Limb (tissue), 2 donors: ENCODE results near the gene FLYWCH2.
"Not testable (repeated sequence)": the region's sequence is repeated elsewhere in the genome, so short reads cannot be mapped to it uniquely, and the experiment has no call there.

Experiments
- DNase-seq, 2 donors: peaks; one replicate each; pipeline ENCODE4 v3.0.0-alpha.2; 2016; ENCODE audit errors: extremely low spot score in 2 of 2

FLYWCH2 gene

GRCh38 chr16:2937170-2937569 is 54.2 kb downstream of the FLYWCH2 start:
- DNase-seq, result no peak

GRCh38 chr16:2938206-2938605 is 55.2 kb downstream of the FLYWCH2 start:
- DNase-seq, result no peak

GRCh38 chr16:2939968-2940367 is 57.0 kb downstream of the FLYWCH2 start:
- no peak for DNase-seq

- no peak for DNase-seq
These were observed 59.0 kb downstream of the FLYWCH2 start for GRCh38 chr16:2942045-2942444.

GRCh38 chr16:2943716-2944115 is 60.7 kb downstream of the FLYWCH2 start:
- not testable (repeated sequence) for DNase-seq

GRCh38 chr16:2946649-2947048 is 63.6 kb downstream of the FLYWCH2 start:
- no peak for DNase-seq
